RCC 7860 (cell line): Measurements from ENCODE around the gene GIMAP8.

Source experiments
- DNase-seq: peaks from one replicate; pipeline ENCODE4 v3.0.0-alpha.2; 2015; ENCODE audit warnings: low spot score
- FAIRE-seq: peaks from 2 replicates; lab custom pipeline; 2012; peaks lifted over from hg19 to GRCh38; lab: Jason Lieb, UNC

The GIMAP8 gene

GRCh38 chr7:150410680-150411346 is 39.6 kb upstream of the GIMAP8 start:
- peak; percentile 89 for DNase-seq
- peak; percentile 97 for FAIRE-seq

GRCh38 chr7:150411606-150412005 is 38.8 kb upstream of the GIMAP8 start:
- no peak for DNase-seq
- no peak for FAIRE-seq

- FAIRE-seq, result no peak
- no peak for DNase-seq
Measured at GRCh38 chr7:150412016-150412415, 38.4 kb upstream of the GIMAP8 start.

GRCh38 chr7:150412518-150413488 is 37.6 kb upstream of the GIMAP8 start:
- no peak for DNase-seq
- FAIRE-seq, result no peak

- DNase-seq (peak; percentile 18), FAIRE-seq (no peak)
Measured at GRCh38 chr7:150413640-150414081, 36.8 kb upstream of the GIMAP8 start.

GRCh38 chr7:150415161-150416153 is 35.0 kb upstream of the GIMAP8 start:
- no peak for FAIRE-seq
- no peak for DNase-seq

GRCh38 chr7:150417239-150417638 is 33.2 kb upstream of the GIMAP8 start:
- DNase-seq (no peak), FAIRE-seq (no peak)

GRCh38 chr7:150417863-150418262 is 32.6 kb upstream of the GIMAP8 start:
- DNase-seq (no peak), FAIRE-seq (no peak)

- DNase-seq (no peak), FAIRE-seq (no peak)
Measured at GRCh38 chr7:150420242-150420641, 30.2 kb upstream of the GIMAP8 start.

GRCh38 chr7:150420987-150421674 is 29.3 kb upstream of the GIMAP8 start:
- FAIRE-seq, result peak; percentile 74
- DNase-seq, result peak; percentile 77

- no peak for FAIRE-seq
- no peak for DNase-seq
Measured at GRCh38 chr7:150421831-150422230, 28.6 kb upstream of the GIMAP8 start.

GRCh38 chr7:150425670-150426069 is 24.8 kb upstream of the GIMAP8 start:
- FAIRE-seq, result no peak
- DNase-seq, result no peak

- FAIRE-seq, result peak; percentile 98
- DNase-seq, result peak; percentile 97
Measured at GRCh38 chr7:150428671-150429451, 21.6 kb upstream of the GIMAP8 start.

GRCh38 chr7:150429699-150430098 is 20.7 kb upstream of the GIMAP8 start:
- DNase-seq (no peak), FAIRE-seq (no peak)

- no peak for FAIRE-seq
- DNase-seq, result no peak
Measured at GRCh38 chr7:150430465-150431085, 19.9 kb upstream of the GIMAP8 start.

GRCh38 chr7:150431839-150432658 is 18.4 kb upstream of the GIMAP8 start:
- DNase-seq (no peak), FAIRE-seq (no peak)

- DNase-seq (no peak), FAIRE-seq (no peak)
Measured at GRCh38 chr7:150432915-150433892, 17.2 kb upstream of the GIMAP8 start.
